HCEC 1CT (cell line): ENCODE results near the gene C1orf210.

Experiments
- DNase-seq: peaks from one replicate; pipeline ENCODE4 v3.0.0-alpha.2; 2017

Gene C1orf210

GRCh38 chr1:43272576-43273571 lies 12.5 kb downstream of the C1orf210 start:
- no peak for DNase-seq

GRCh38 chr1:43272161-43272560 lies 13.2 kb downstream of the C1orf210 start:
- DNase-seq: no peak

GRCh38 chr1:43271186-43272118 lies 13.9 kb downstream of the C1orf210 start:
- DNase-seq: no peak

- no peak for DNase-seq
Observed at GRCh38 chr1:43270421-43271095, 14.8 kb downstream of the C1orf210 start.

GRCh38 chr1:43269627-43270375 lies 15.6 kb downstream of the C1orf210 start, which contains the start of gene TMEM125:
Gene TMEM125, plus strand, starts transcription at chr1:43269983. Its CDS starts 2,740 bp downstream, at chr1:43272723.
- no peak for DNase-seq

GRCh38 chr1:43267818-43268425 lies 17.5 kb downstream of the C1orf210 start:
- DNase-seq: no peak

- DNase-seq: peak; percentile 55
Observed at GRCh38 chr1:43267291-43267805, 18.0 kb downstream of the C1orf210 start.

- no peak for DNase-seq
Observed at GRCh38 chr1:43266881-43267280, 18.5 kb downstream of the C1orf210 start.

- no peak for DNase-seq
Observed at GRCh38 chr1:43265431-43265830, 19.9 kb downstream of the C1orf210 start.

GRCh38 chr1:43258370-43258769 lies 27.0 kb downstream of the C1orf210 start:
- no peak for DNase-seq

- no peak for DNase-seq
Observed at GRCh38 chr1:43256675-43257570, 28.5 kb downstream of the C1orf210 start.

- no peak for DNase-seq
Observed at GRCh38 chr1:43255438-43256210, 29.8 kb downstream of the C1orf210 start.

GRCh38 chr1:43253876-43254275 lies 31.5 kb downstream of the C1orf210 start:
- DNase-seq: no peak

GRCh38 chr1:43253173-43253572 lies 32.2 kb downstream of the C1orf210 start:
- DNase-seq: no peak

- DNase-seq: no peak
Observed at GRCh38 chr1:43252225-43252624, 33.2 kb downstream of the C1orf210 start.

GRCh38 chr1:43251024-43251423 lies 34.4 kb downstream of the C1orf210 start:
- no peak for DNase-seq

GRCh38 chr1:43250351-43250761 lies 35.0 kb downstream of the C1orf210 start:
- DNase-seq: no peak

GRCh38 chr1:43247256-43247921 lies 38.0 kb downstream of the C1orf210 start:
- no peak for DNase-seq
